Right lobe of liver (tissue), 4 donors: ENCODE data around the gene PPP1CA.

ENCODE experiments used
- POLR2A ChIP-seq: fragments of 450-650 bp; IDR thresholded peaks from one replicate; pipeline ENCODE4 v1.6.1; 2017; ENCODE audit warnings: antibody characterized with exemption, mild to moderate bottlenecking
- TF ChIP-seq, protein P1 (sequence below), 4 donors: fragments of 200-600 bp in 3 of 4; fragments of 450-650 bp in 1 of 4; IDR thresholded peaks; one replicate each; pipeline versions ENCODE4 v1.5.1 to v1.8.0; 2016 to 2022; ENCODE audit warnings: antibody characterized with exemption in 4 of 4, mild to moderate bottlenecking in 2 of 4
- donor health status: DM: no; HTN: no; CAD: no.
- donor health status: DM: no; HTN: no; CAD: no.
- donor health status: DM: no; HTN: yes; CAD: no.

DNA sequence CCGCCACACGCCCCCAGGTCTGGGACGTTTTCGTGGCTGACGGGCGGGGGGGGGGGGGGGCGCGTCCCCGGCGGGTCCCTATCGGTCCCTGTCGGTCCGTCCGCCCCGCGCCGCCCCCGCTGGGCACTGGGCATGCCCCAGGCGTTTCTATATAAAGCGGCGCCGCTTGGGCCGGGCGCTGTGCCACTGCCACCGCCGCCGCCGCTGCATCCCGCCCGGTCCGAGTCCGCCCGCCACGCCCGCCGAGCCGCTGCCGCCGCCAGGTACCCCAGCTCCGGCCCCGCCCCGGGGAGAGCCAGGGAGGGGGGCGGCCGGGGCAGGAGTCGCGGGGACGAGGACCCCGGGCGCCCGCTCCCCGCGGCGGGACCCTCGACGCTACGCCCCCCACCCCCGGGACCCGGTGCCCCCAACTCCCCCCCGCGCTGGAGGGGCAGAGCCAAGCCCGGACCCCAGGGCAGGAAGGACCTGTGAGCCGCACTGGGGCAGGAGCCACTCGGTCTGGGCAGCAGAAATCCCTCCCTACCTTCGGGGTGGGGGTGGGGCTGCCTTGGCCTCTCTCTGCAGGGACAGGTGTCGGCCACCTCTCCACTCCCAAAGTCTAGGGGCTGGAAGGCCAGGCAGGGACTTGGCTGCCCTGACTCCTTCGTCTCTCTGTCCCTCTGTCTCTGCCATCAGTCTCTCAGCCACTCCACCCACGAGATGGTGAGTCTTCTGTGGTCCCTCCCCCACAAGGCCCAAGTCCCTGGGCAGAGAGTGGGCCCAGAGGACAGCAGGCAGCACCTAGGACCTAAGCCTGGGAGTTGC lies 14.0 kb upstream of the PPP1CA start, which contains the start of gene CARNS1:
- TF ChIP-seq, protein P1, sequence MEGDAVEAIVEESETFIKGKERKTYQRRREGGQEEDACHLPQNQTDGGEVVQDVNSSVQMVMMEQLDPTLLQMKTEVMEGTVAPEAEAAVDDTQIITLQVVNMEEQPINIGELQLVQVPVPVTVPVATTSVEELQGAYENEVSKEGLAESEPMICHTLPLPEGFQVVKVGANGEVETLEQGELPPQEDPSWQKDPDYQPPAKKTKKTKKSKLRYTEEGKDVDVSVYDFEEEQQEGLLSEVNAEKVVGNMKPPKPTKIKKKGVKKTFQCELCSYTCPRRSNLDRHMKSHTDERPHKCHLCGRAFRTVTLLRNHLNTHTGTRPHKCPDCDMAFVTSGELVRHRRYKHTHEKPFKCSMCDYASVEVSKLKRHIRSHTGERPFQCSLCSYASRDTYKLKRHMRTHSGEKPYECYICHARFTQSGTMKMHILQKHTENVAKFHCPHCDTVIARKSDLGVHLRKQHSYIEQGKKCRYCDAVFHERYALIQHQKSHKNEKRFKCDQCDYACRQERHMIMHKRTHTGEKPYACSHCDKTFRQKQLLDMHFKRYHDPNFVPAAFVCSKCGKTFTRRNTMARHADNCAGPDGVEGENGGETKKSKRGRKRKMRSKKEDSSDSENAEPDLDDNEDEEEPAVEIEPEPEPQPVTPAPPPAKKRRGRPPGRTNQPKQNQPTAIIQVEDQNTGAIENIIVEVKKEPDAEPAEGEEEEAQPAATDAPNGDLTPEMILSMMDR (IDR thresholded peaks at IDR 0.05): no peak
- no peak for TF ChIP-seq POLR2A
